NCI-H526 (cell line): ENCODE data around the gene ZSWIM5.
"Not testable (repeated sequence)": the region's sequence is repeated elsewhere in the genome, so short reads cannot be mapped to it uniquely, and the experiment has no call there.

ENCODE experiments used
- DNase-seq, 2 experiments: peaks; one replicate each; lab custom pipeline; 2025; lab: John Stamatoyannopoulos, UW

Gene ZSWIM5

DNA sequence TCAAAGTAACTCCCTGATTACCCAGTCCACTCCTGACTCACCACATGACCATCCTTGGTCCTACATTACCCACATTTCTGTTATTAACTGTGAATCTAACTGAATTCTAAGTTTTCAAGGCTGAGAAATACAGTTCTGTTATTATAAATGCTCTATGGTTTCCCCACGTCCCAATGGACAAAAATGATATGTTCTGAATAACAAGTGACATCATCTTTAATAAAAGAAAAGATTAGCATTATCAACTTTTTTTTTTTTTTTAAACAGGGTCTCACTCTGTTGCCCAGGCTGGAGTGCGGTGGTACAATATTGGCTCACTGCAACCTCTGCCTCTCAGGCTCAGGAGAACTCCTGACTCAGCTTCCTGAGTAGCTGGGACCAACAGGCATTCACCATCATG is 59.6 kb downstream of the ZSWIM5 start:
- DNase-seq: no peak

GRCh38 chr1:45141247-45142003 is 65.0 kb downstream of the ZSWIM5 start:
- no peak for DNase-seq

DNA sequence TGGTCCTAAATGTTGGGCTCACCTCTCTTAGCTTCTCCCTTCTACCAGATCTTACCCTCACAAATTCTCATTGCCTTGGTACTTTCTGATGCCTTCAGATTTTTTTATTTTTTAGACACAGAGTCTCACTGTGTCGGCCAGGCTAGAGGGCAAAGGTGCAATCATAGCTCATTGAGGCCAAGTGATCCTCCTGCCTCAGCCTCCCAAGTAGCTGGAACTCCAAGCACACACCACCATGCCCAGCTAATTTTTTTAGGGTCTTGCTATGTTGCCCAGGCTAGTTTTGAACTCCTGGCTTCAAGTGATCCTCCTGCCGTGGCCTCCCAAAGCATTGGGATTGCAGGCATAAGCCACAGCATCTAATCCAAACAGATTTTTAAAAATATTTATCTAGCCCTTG is 69.4 kb downstream of the ZSWIM5 start:
- DNase-seq: no peak

DNA sequence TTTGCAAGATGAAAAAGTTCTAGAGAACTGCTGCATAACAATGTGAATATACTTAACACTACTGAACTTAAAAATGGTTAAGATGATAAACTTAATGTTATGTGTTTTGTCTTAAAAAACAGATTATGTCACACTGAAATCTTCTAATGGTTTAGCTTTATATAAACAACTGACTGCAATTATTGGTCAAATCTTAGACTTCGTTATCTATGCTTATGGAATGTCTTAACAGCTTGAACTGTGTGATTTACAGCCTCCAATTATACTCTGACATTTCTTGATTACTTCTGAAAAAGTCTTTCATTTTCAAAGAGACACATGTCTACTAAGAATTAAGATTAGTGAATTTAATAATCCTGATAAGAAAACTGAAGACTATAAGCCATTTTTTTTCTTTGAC is 71.1 kb downstream of the ZSWIM5 start:
- no peak for DNase-seq

DNA sequence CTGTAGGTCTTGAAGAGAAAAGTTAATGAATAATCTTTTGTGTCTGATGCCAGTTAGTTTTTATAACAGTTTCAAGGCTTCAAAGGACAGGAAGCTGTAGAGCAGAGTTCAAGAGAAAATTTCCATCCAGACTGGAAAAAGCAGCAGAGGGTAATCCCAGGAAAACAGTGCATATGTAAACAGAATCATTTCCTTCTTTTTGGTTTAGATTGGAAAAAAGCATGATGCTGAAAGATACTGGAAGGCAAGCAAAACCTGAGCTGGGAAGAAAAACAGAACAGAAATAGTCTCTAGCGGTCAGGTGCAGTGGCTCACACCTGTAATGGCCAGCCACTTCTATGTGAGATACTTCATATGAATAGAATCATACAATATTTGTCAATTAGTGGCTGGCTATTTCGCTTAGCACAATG is 71.9 kb downstream of the ZSWIM5 start:
- DNase-seq: no peak

DNA sequence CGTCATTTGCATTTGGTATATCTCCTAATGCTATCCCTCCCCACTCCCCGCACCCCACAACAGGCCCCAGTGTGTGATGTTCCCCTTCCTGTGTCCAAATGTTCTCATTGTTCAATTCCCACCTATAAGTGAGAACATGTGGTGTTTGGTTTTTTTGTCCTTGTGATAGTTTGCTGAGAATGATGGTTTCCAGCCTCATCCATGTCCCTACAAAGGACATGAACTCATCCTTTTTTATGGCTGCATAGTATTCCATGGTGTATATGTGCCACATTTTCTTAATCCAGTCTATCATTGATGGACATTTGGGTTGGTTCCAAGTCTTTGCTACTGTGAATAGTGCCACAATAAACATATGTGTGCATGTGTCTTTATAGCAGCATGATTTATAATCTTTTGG is 73.7 kb downstream of the ZSWIM5 start:
- DNase-seq: not testable (repeated sequence)

DNA sequence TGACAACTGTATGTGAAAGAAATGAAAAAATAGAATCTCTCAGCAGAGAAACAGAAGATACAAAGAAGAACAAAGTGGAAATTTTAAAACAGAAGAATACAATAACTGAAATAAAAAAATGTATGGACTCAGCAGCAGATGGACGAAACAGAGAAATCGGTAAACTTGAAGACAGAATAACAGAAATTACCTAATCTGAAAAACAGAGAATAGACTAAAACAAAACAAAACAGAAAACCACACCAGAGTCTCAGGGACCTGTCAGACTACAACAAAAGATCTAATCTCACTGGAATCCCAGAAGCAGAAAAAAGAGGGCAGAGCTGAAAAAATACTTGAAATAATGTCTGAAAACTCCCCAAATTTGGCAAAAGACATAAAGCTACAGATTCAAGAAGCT is 83.0 kb downstream of the ZSWIM5 start:
- no peak for DNase-seq

GRCh38 chr1:45122724-45123123 is 83.7 kb downstream of the ZSWIM5 start:
- DNase-seq: no peak

DNA sequence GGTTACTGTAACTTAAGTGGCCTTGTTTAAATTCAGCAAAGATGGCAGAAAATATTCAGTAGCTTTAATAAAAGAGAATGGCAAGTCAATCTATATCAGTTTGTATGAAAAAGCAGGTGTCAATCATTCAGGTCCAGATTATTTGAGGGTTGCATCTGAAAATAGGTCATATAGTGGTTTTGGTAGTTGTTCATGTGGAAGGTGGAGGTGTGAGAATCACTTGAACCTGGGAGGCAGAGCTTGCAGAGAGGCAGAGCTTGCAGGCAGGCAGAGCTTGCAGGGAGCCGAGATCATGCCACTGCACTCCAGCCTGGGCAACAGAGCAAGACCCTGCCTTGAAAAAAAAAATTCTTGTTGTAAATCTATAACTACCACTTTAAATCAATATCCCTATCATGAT is 88.6 kb downstream of the ZSWIM5 start:
- no peak for DNase-seq

DNA sequence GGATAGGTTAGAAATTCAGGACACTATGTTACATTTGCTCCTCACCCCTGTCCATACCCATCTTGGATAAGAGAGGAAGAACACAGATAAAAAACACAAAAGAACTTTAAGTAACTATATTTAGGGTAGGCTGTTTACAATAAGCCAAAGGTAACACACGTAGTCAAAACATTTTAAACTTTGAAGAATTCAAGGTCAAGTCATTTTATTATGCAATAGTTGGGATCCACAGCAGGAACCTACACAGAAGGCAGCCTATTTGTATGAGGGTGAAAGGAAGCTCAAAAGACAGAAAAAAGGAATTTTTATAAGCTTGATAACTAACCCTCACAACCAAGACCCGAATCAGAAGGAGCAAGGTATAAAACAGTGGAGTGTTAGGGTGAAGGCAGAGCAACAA is 89.6 kb downstream of the ZSWIM5 start:
- no peak for DNase-seq

DNA sequence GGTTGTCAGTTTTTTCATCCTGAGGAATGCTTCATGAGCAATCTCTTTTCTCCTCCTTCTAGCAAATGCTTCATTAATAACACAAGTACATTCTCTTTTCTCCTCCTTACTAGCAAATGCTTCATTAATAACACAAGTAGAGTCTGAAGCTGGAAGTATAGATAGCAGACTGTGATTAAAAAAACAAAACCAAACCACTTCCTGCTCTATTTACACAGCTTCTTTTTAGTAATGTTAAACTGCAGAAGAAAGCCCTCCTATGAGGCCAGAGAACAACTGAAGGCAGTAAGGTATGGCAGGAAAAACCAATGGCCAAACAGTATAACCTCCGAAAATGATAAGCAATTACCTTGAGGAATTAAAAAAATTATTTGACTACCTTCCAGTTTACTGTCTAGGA is 90.1 kb downstream of the ZSWIM5 start:
- DNase-seq: no peak

DNA sequence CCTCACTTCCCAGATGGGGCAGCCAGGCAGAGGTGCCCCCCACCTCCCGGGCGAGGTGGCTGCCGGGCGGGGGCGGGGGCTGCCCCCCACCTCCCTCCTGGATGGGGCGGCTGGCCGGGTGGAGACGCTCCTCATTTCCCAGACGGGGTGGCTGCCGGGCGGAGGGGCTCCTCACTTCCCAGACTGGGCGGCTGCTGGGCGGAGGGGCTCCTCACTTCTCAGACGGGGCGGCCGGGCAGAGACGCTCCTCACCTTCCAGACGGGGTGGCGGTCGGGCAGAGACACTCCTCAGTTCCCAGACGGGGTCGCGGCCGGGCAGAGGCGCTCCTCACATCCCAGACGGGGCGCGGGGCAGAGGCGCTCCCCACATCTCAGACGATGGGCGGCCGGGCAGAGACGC is 91.2 kb downstream of the ZSWIM5 start:
- not testable (repeated sequence) for DNase-seq

DNA sequence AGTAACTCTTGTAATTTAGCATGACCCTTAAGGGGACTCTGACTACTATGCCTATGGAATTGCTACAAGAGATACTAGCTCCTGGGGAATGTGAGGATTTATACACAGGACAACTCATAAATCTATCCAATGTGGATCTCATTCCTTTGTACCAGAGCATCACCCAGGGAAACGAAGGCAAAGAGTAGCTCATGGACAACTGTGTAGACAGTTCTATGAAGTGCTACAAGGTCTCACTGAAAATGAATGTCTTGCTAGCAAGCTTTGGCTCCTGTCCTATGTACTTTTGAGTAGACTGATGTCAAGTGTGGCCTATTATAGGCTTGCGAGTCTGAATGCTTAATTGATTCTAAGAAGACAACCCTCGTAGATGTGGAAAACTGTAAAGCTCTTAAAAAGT is 93.7 kb downstream of the ZSWIM5 start:
- no peak for DNase-seq

GRCh38 chr1:45111239-45111638 is 95.2 kb downstream of the ZSWIM5 start:
- DNase-seq: no peak

GRCh38 chr1:45107782-45108181 is 98.6 kb downstream of the ZSWIM5 start:
- no peak for DNase-seq

GRCh38 chr1:45106864-45107263 is 99.5 kb downstream of the ZSWIM5 start:
- not testable (repeated sequence) for DNase-seq

DNA sequence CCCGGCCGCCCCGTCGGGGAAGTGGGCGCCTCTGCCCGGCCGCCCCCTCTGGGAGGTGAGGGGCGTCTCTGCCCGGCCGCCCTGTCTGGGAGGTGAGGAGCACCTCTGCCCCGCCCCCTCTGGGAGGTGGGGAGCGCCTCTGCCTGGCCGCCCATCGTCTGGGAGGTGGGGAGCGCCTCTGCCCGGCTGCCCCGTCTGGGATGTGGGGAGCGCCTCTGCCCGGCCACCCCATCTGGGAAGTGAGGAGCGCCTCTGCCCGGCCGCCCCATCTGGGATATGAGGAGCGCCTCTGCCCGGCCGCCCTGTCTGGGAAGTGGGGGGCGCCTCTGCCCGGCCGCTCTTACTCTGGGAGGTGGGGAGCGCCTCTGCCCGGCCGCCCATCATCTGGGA is 100.3 kb downstream of the ZSWIM5 start:
- not testable (repeated sequence) for DNase-seq

DNA sequence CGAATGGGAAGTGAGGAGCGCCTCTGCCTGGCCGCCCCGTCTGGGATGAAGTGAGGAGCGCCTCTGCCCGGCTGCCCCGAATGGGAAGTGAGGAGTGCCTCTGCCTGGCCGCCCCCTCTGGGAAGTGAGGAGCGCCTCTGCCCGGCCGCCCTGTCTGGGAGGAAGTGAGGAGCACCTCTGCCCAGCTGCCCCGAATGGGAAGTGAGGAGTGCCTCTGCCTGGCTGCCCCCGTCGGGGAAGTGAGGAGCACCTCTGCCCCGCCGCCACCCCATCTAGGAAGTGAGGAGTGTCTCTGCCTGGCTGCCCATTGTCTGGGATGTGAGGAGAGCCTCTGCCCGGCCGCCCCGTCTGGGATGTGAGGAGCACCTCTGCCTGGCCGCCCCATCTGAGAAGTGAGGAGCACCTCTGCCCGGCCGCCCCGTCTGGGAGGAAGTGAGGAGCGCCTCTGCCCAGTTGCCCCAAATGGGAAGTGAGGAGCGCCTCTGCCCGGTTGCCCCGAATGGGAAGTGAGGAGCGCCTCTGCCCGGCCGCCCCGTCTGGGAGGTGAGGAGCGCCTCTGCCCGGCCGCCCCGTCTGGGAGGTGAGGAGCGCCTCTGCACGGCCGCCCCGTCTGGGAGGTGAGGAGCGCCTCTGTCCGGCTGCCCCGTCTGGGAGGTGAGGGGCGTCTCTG is 100.8 kb downstream of the ZSWIM5 start:
- not testable (repeated sequence) for DNase-seq

DNA sequence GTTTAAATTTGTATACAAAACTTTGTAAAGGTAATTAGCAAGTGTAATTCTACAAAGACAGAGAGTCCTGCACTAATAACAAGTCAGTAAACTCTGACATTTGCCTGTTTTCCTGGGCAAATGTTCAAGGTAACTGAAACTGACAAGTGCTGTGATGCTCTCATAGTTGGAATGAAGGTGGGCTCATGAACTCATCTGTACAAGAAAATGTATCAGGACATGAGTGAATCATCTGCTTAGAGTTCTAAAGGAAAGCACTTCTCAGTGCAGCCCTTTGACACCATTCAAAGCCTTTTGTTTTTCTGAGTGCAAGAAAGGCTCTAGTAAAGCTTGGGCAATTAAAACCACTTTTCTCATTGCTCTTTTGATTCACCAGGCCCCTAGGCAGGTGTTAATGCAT is 102.9 kb downstream of the ZSWIM5 start:
- DNase-seq: no peak

DNA sequence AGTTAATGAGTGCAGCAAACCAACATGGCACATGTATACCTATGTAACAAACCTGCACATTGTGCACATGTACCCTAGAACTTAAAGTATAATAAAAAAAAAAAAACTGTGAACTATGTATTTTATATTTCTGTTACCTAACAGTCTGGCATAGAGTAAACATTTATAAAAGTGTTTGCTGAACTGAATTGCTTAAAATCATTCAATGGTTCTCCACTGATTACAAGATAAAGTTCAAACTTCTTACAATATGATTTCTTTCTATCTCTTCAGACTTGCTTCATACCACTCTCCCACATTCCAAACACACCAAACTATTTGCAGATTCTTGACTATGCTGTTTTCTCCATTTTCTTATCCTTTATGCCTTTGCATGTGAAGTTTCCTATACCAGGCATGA is 104.5 kb downstream of the ZSWIM5 start:
- no peak for DNase-seq

GRCh38 chr1:45101528-45101927 is 104.9 kb downstream of the ZSWIM5 start:
- not testable (repeated sequence) for DNase-seq

DNA sequence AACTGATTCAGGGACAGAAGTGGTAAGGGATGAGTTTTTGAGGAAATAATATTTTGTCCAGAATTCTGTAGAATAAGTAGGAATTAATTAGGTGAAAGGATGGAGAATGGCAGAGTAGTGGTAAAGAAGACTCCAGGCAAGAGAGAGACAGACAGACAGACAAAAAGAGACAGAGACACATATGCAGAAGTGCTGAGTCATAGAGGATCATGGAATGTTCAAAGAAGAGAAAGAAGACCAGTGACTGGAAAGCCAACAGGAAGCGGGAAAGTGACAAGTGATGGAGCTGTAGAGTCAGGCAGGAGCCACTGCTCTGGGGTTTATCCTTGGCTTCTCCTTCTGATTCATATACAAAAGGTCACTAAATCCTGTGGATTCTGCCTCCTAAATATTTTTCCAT is 108.5 kb downstream of the ZSWIM5 start:
- no peak for DNase-seq

GRCh38 chr1:45097079-45097478 is 109.3 kb downstream of the ZSWIM5 start:
- no peak for DNase-seq

GRCh38 chr1:45095450-45095849 is 111.0 kb downstream of the ZSWIM5 start:
- no peak for DNase-seq
